Caki2 (cell line): ENCODE results near the gene SGCD. TPM values are rescaled to one million over a fixed set of nuclear protein-coding genes. Genes with fewer than 3 reads are reported as not detected.

Source experiments
- DNase-seq: peaks from one replicate; pipeline ENCODE4 v3.0.0-alpha.2; 2015; ENCODE audit warnings: low read depth
- in situ Hi-C: cut with HindIII; loops from 2 replicates; pipeline ENCODE4 v1.10.0; 2016; ENCODE audit warnings: low sequenced_read_pairs, low pct_unique_long_range_greater_than_20kb, mixed read lengths
- total RNA-seq: library from RNA; depleted of rRNA; stranded (reverse); fragments of >200 nt; shearing (Covaris generic); gene quantifications from 2 replicates; pipeline ENCODE4 v1.2.3, GENCODE V29; 2014; ENCODE audit warnings: low replicate concordance

SGCD gene
- total RNA-seq, 1 experiment from 2014 or later, result not detected

DNA sequence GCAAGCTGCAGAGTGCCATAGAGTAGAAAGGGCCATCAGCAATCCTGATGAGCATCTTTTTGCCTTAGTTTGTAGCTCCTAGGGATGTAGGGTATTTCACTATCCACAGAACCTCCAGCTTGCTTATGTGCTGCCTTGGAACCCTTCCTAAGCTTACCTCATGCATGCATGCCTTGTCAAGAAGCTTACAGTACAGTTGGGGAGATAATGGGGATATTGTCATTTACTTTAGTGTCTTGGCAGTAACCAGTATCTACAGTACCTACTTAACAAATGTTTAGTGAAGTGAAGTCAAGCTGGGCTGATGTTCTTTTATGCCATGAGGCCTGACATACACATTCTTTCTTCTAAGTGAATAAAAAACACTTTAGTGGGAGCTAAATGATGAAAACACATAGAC lies 358.5 kb downstream of the SGCD start:
- DNase-seq, result no peak
- in situ Hi-C loops, result no loop called here

DNA sequence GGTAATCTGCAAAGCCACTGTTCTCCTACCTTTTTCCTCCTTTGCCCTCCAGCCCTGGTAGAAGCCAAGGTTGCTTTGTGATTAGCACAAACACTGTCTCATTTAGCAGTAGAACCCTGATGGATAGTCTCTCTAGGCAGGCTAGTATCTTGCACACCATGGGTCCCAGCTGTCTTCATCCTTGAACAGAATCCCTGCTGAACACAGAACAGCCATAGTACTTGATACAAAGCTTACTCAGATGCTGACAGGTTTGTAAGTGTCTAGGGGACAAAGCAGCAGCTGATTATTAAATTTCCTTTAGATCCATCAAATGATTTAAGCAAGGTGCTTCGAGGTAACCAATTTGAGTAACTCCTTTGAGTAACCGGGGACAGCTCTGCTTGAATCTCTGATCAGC lies 359.4 kb downstream of the SGCD start:
- no peak for DNase-seq
- in situ Hi-C loops, result no loop called here

DNA sequence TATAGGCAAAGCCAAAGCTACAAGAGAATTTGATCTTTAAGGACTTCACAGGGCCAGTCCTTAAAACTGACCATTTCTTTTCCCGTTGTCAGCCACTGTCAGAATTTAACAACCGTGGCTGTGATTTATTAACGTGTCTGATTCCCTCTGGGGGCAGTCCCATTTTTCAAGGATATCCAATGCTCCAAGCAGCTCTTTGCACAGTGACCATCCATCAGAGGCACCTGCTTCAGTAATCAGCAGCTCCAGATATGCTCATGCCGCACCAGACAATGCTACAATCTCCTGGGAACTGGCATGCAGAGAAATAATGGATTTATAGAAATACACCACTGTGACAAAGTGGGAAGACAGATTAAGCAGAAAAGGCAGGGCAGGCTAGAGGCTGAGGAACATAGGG lies 359.8 kb downstream of the SGCD start:
- in situ Hi-C loops, result no loop called here
- DNase-seq, result no peak

DNA sequence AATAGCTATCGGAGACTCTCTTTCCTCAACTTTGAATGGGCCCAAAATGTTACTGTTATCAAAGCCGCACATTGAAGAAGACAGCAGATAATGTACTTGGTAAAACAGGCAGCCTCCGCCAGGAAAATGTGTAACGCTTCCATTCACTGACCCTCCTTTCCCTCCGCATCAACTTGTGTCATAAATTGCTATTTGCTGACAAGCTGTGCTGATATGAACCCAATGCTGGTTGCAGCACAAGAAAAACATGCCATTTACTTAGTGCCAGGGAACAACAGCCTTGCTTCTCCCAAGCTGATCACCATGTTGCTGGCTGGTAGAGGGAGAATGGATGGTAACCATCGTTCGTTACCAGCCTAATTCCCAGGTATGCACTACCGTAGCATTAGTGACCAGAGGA lies 360.6 kb downstream of the SGCD start:
- in situ Hi-C loops, result no loop called here

DNA sequence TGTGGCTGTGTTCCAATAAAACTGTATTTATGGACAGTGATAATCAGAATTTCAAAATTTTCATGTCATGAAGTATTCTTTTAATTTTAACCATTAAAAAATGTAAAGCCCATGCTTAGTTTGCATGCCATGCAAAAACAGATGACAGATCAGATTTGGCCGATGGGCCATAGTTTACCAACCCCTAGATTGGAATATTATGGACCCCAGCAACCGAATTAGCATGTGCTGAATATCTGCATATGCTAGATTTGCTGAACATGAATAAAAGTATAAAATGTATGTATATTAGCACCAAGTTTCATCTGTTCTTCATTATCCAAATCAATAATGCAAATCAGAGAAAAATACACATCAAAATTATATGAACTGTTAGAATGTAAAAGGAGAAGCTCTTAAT lies 364.6 kb downstream of the SGCD start:
- in situ Hi-C loops, result no loop called here
- DNase-seq, result no peak

More for the DNA sequence above, 360.6 kb downstream of the SGCD start:
- DNase-seq, result no peak

DNA sequence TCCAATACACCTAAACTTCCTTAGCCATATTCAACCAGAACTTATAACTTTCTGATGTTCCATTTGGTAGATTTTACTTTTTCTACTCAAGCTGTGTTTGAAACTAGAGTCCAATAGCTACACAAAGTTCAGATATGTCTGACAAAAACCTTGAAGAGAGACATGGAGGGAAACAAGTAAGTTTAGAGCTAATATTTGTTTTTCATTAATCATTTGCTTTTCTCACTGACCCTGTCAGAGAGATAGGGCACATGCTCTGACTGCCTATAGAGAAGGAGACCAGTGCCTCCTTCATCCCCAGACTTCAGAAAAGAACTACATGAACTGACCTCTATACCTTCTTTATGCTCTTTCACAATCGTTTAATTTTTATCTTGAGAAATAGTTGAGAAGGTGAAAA lies 366.1 kb downstream of the SGCD start:
- in situ Hi-C loops, result no loop called here
- no peak for DNase-seq

DNA sequence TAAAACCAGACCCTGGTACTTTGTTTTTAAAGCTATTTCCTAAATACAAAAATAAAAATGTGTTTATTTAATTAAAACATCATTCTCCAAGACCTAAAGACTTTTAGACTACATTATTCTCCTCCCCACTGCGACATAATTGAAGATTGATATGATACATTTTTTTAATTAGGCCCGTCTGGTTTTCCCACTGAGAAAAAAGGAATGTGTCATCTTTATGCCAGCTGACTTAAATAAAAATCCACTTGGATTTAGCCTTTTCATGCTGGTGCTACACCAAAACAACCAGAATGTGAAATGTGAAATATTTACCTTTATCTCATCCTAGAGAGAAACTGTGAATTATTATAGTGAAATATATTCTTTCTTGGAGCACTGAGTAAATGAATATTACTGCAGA lies 367.6 kb downstream of the SGCD start:
- in situ Hi-C loops, result no loop called here
- no peak for DNase-seq

DNA sequence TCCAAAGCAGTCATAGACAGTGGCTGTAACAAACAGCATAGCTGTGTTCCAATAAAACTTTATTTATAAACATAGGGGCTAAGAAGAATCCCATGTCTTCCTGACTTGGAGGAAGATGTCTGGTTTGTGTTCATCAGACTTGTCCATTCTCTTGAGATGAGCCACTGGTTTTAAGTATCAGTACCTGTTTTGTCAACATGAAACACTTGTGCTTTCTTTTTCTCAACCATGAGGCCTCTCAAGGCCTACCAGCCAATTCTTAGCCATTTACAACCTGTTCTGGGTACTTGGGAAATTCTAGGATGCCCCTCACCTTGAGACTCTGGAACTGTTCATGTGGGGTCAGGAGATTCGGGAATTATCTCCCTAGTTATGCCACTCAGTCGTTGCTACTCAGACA lies 368.8 kb downstream of the SGCD start:
- in situ Hi-C loops, result no loop called here
- no peak for DNase-seq

DNA sequence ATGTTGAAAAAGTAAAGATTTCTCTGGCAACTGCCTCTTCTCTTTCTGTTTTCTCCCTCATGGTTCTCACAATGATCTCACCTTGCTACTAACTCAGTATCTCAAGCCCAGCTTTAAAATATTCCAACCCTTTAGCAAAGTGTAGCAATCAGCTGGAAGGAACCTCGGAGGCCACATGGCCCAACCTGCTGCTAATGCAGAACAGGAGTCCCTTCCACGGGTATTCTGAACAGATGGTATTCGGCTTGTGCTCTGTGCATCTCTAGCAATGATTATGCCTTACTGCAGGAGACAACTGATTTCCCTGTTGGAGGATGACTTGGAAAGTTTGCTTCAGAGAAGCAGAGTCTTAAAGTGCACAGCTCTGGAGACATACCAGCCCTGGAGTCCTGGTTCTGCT lies 371.4 kb downstream of the SGCD start:
- no peak for DNase-seq
- in situ Hi-C loops, result no loop called here

DNA sequence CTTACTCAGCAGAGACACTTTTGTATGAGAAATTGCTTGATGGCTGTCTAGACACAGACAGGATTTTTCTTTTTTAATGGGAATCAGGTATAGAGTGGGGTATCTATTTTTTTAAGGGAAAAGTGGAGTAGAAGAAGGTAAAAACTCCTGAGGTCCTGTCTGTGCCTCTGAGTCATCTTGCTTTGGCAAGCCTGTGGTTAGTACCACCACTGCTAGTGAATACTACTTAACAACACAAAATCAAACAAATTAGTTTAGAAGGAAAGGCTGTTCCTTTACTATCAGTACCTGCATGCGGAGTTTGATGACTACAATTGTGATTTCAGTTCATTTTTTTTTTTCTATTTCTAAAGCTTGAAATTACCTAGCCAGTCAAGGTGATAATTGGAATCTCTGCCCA lies 372.2 kb downstream of the SGCD start:
- no peak for DNase-seq
- in situ Hi-C loops, result no loop called here

DNA sequence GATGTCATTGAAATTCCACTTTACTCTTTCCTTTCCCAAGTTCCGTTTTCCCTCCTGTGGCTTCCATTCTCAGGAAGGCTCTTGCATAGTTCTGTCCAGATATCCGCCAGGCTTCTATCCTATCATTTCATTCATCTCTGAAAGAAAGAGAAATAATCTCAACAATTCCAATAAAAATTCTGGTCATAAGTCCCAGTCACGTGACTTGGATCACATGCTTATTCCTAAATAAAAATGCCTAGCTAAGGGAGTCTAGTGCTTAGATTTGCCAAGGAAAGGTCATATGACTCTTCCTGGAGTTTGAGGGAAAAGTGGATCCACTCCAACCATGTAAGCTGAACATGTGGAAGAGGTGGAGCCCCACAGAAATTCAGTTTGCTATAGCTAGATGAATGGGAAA lies 377.2 kb downstream of the SGCD start:
- in situ Hi-C loops, result no loop called here
- no peak for DNase-seq

DNA sequence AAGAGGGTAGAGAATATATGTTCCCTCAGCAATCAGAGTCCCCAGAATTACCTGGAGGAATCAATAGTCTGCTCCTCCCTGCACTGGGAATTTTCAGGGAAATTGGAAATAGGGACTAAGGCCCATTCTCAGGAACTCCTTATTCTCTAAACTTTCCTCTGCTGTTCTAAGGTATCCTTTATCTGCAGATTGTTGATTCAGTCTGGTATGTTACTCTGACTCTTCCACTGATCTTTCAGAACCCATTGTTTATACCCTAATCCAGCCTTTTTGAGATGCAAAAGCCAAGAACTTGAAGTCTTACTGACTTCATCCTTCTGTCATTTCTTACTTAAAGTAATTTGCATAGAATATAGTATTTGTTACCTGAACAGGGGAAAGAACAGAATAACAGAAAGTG lies 379.7 kb downstream of the SGCD start:
- in situ Hi-C loops, result no loop called here
- DNase-seq, result no peak

DNA sequence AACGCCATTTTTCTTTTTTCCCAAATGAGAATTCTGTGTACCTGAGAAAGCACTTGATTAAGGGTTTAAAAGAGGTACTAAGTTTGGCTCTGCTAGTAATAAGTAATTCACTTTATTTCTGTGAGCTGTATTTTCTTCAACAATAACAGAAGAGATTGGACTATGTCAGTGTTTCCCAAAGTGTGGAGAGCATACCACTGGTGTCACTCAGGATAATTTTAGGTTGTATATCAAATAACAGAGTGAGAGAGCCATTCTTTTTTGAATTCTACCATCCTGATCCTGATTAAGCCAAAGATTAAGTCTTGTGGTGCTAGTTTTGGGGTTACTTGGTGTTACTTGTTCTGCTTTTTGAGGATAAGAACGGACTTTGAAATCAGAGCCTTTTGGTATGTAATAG lies 380.8 kb downstream of the SGCD start:
- in situ Hi-C loops, result no loop called here
- no peak for DNase-seq

DNA sequence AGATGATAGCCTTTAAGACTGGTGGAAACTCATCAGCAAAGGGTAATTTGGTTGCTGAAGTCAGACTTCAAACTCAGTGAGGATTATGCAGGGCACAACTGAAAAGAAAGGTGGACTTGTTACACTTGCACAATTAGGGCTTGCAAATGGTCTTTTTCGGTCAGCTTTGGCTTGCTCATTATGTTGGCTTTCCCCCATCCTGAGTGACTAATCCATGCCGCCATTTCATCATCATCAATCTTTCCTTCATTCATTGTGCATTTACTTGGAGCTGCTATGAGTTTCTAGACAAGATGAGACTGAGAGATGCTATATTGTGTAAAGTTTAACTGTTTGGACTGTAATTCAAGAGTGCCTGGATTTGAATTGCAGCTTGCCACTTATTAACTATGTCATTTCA lies 388.3 kb downstream of the SGCD start:
- DNase-seq, result no peak
- in situ Hi-C loops, result no loop called here

DNA sequence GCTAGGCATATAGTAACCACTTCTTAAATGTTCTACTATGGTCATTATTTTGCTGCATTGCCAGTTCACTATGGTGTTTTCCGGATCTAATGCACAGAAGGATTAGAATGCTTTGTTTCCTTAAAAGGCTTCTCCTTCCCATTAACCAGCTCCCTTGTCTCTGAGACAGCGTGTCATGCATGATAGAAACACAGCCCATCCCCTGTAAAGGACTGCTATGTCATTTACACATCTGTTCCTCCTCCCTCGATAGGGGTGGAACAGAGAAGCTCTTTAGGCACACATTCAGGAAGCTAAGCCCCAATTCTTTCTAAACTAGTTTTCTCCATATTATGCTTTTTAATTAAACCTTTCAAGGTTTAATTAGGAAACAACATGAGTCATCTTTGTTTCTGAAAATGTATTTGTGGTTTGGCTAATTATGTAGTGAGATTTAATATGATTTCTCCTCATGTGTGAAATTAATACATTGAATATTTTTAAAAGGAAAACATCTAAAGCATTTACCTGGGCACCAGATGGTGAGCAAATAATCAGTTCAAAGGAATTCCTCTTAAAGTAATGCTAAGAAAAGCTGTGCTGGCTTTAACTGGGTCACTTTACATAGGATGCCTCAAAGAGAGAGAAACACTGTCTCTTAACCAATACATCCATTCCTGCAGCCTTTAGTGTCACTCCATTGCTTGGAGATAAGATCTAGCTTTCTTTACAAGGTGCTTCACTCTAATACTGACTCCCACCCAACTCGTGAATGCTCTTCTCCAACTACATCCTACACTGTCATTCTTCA lies 389.8 kb downstream of the SGCD start:
- no peak for DNase-seq
- in situ Hi-C loops, result no loop called here

DNA sequence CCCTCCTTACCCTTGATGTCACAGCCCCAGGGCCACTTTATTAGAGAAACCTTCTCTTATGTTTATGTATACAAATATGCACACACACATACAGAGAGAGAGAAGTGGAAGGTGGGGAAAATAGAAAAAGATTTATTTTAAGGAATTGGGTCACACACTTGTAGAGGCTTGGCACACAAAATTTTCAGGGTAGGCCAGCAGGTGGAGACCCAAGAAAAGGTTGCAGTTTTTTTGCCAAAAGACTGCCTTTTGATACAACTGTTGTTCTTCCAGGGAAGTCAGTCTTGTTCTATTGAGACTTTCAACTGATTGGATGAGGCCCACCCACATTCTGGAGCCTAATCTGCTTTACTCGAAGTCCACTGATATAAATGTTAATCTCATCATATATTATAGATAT lies 392.0 kb downstream of the SGCD start:
- in situ Hi-C loops, result no loop called here
- no peak for DNase-seq

DNA sequence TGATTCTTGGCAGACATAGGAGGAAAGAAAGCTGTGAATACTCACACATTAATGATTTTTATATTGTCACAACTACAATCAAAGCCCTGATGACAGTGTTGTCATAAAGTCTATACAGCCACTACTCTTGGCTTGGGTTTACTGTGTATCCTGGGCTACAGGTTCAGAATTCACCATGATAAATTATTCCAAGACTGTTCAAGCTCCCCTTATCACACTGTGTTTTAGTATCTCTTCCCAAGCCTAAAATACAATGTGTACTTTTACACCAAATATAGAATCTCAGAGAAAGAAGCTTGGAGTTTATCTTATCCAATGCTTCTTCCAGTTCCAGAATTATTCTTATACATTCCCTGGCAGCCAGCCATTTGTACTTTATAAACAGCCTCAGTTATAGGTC lies 395.4 kb downstream of the SGCD start:
- in situ Hi-C loops, result no loop called here
- no peak for DNase-seq

DNA sequence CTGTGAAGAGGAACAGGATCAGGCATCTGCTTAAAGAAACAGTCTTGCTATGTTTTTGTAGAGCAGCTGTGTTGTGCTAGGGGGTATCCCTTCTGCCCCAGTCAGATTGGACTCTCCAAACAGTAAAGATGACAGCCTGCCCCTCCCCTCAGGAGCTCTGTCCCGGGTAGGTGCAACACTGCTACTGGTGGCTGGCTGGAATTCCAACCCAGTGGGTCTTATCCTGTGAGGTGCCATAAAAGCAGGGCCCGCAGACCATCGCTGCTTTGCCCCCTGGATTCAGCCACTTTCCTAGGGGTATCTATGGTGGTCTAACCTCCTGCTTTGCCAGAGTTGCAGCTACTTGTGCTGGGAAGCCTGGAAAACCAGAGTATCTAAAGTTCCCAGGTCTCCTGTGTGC lies 408.5 kb downstream of the SGCD start:
- DNase-seq, result no peak
- in situ Hi-C loops, result no loop called here

DNA sequence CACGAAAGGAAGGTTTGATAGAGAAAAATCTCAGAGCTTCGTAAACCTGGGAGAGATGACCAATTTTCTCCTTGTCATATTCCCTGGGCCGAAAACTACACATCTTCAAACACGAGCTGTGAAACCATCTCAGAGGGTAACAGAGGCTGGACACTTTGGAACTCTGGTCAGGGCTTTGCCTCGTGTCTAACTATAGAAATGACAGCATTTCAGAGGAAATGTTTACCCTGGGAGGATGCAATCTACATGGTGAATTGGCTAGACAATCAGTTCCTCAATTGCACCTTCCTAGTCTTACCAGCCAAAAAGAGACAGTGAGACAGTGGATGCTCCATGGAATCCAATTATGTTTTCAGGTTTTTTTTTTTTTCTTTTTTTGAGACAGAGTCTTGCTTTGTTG lies 414.6 kb downstream of the SGCD start:
- in situ Hi-C loops, result no loop called here
- DNase-seq, result no peak

DNA sequence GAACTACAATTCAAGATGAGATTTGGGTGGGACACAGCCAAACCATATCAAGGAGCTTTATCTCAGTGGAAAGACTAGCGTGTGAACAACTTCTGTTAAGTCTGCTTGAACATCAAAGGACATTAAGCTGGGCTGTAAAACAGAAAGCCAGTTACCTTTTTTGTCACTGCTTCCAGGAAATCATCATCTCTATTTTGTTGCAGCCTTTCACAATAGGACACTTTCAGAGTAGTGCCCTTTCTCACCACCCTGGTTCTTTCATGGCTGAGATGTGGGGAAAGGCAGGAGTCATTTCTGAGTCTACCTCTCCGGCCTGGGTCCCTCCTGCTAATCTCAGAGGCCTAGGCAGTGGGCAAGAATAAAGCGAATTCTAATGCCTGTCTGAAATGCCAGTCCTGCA lies 426.9 kb downstream of the SGCD start:
- no peak for DNase-seq
- in situ Hi-C loops, result no loop called here
